ENCODE data around the gene IVL. TPM values are rescaled to one million over a fixed set of nuclear protein-coding genes. Genes with fewer than 3 reads are reported as not detected.

Gene IVL
- polyA plus RNA-seq, 1 donor: not detected

DNA sequence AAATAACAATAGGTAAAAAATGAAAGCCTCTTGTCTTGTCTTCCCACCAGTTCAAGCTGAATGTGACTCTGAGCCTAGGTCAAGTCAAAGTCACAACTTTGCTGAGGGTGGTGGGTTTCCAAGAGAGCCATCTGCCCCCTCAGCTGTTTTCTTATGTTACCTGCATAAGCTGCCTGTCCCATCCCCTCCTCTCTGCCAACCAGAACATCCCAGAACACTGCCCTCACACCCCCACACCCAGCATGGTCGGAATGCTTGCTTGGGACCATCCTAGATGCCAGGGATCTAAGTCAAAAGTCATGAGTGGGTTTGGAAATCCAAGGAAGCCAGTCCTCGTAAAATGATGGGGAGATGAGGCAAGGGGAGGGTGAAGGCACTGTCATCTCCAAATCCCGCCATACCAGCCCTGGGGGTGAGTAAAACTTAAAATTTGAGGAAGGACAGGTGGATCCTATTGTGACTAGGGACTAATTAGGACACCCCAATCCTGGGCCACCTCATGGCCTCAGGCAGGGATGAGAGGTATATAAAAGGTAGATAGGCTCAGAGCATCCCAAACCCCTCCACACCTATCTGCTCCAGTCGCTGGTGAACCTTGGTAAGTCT is 38.4 kb downstream of the IVL start, which contains the start of gene SPRR5:
Gene SPRR5, plus strand, starts transcription at position 556 of the 606 bp plus-strand sequence. CDS start 1,349 bp downstream, outside the sequence.
- H3K4me1 ChIP-seq (ENCODE audit: control insufficient read depth, insufficient read depth, low read length): no peaks in the 10 kb centered on the region
- H3K9me3 ChIP-seq (ENCODE audit: control insufficient read depth, low read depth, low read length): no peaks in the 10 kb centered on the region
- no peak within 1 kb of the TSS for H3K4me3 ChIP-seq (ENCODE audit: low read length)
- no peaks in the 10 kb centered on the region for H3K36me3 ChIP-seq (ENCODE audit: control insufficient read depth, insufficient read depth, low read length)
- no CpG with 5 or more reads among the region's 4 CpGs for WGBS (ENCODE audit: insufficient coverage, low lambda C conversion rate)
- no peak for DNase-seq
- H3K27me3 ChIP-seq (ENCODE audit: control insufficient read depth, insufficient read depth, low read length): peaks cover 3% of the 10 kb centered on the region
- no peak within 1 kb of the TSS for H3K27ac ChIP-seq (ENCODE audit: low read length)

DNA sequence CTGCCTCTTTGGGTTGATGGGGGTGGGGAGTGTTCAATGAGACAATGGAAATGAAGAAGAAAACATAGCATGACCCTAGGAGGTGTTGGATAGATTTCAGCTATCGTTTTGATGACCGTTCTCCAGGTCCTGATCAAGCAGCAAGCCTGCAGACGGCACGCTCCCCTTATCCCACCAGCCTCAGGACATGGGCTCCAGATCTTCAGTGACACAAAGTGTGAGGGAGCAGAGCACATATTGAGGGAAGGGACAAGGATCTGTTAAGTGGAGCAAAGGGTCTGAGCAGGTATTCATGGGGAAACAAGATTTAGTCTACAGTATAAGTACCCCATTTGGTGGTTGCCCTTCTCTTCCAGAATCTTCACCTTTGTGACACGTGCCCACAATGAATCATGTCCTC is 43.4 kb downstream of the IVL start:
- no peaks in the 10 kb centered on the region for H3K9me3 ChIP-seq (ENCODE audit: control insufficient read depth, low read depth, low read length)
- peaks cover 3% of the 10 kb centered on the region for H3K27me3 ChIP-seq (ENCODE audit: control insufficient read depth, insufficient read depth, low read length)
- no CpG with 5 or more reads among the region's 5 CpGs for WGBS (ENCODE audit: insufficient coverage, low lambda C conversion rate)
- DNase-seq: no peak
- no peak overlapping the region for H3K27ac ChIP-seq (ENCODE audit: low read length)
- H3K4me3 ChIP-seq (ENCODE audit: low read length): no peak overlapping the region
- no peaks in the 10 kb centered on the region for H3K36me3 ChIP-seq (ENCODE audit: control insufficient read depth, insufficient read depth, low read length)
- no peaks in the 10 kb centered on the region for H3K4me1 ChIP-seq (ENCODE audit: control insufficient read depth, insufficient read depth, low read length)

DNA sequence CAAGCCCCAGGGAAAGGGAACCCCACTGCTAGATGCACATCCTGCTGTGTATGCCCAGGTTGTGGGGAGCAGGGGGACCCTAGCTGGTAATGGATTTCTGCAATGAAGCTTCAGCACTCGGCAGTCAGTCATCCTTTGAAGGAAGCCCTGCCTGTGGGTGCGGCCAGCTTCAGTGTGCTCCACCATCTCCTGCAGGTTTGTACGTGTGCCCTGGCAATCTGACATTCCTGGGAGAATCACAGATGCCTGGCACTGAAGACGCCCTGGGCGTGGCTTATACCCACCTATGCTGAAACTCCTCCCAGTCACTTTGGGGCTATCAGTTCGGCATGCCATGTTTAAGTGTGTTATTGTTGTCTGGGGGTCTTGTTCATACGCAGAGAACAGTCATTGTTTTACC is 45.4 kb downstream of the IVL start:
- no peaks in the 10 kb centered on the region for H3K9me3 ChIP-seq (ENCODE audit: control insufficient read depth, low read depth, low read length)
- no CpG with 5 or more reads among the region's 7 CpGs for WGBS (ENCODE audit: insufficient coverage, low lambda C conversion rate)
- DNase-seq: no peak
- no peaks in the 10 kb centered on the region for H3K4me1 ChIP-seq (ENCODE audit: control insufficient read depth, insufficient read depth, low read length)
- H3K4me3 ChIP-seq (ENCODE audit: low read length): no peak overlapping the region
- H3K27me3 ChIP-seq (ENCODE audit: control insufficient read depth, insufficient read depth, low read length): peaks cover 3% of the 10 kb centered on the region
- H3K27ac ChIP-seq (ENCODE audit: low read length): no peak overlapping the region
- no peaks in the 10 kb centered on the region for H3K36me3 ChIP-seq (ENCODE audit: control insufficient read depth, insufficient read depth, low read length)

DNA sequence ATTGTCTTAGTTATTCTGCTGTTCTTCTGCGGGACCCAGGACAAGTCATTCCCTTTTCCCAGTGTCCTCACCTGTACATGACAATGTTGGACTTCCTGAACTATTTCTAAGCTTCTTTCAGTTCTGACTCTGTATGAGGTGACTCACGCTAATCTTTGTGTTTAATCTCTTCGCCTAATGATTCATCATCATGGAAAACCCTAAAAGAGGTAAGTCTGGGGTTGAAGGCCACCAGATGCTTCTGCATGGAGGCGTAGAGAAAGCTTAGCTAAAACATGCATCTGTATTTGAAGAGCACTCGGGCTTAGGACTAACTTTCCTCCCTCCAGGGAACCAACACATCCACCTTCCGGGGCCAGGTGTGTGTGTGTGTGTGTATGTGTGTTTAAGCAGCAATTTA is 46.1 kb downstream of the IVL start:
- H3K4me3 ChIP-seq (ENCODE audit: low read length): no peak overlapping the region

DNA sequence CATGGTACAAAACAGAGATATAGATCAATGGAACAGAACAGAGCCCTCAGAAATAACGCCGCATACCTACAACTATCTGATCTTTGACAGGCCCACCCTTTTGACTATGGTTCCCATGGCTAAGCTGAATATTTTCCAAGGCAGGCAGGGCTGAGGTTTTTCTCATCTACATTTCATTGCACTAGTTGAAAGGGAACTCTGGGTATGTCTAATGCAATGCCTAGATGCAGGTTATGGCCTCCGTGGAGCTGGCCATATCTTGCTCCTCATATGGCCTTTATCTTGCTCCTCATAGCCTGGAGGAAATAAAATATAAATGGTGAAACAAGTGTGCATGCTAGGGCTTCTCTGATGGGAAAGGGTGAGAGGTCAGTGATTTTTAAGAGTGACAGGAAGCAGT is 49.2 kb downstream of the IVL start:
- Histone ChIP-seq H3K27me3 (ENCODE audit: control insufficient read depth, insufficient read depth, low read length) (no peaks in the 10 kb centered on the region), H3K4me1 (ENCODE audit: control insufficient read depth, insufficient read depth, low read length) (no peaks in the 10 kb centered on the region), H3K9me3 (ENCODE audit: control insufficient read depth, low read depth, low read length) (no peaks in the 10 kb centered on the region), H3K27ac (ENCODE audit: low read length) (no peak overlapping the region), H3K36me3 (ENCODE audit: control insufficient read depth, insufficient read depth, low read length) (no peaks in the 10 kb centered on the region), H3K4me3 (ENCODE audit: low read length) (no peak overlapping the region)
- DNase-seq: no peak
- no CpG with 5 or more reads among the region's 3 CpGs for WGBS (ENCODE audit: insufficient coverage, low lambda C conversion rate)

More for the DNA sequence above, 46.1 kb downstream of the IVL start:
- no peaks in the 10 kb centered on the region for H3K36me3 ChIP-seq (ENCODE audit: control insufficient read depth, insufficient read depth, low read length)
- DNase-seq: no peak
- H3K4me1 ChIP-seq (ENCODE audit: control insufficient read depth, insufficient read depth, low read length): no peaks in the 10 kb centered on the region
- H3K27ac ChIP-seq (ENCODE audit: low read length): no peak overlapping the region
- no CpG with 5 or more reads among the region's 6 CpGs for WGBS (ENCODE audit: insufficient coverage, low lambda C conversion rate)
- peaks cover 3% of the 10 kb centered on the region for H3K27me3 ChIP-seq (ENCODE audit: control insufficient read depth, insufficient read depth, low read length)
- H3K9me3 ChIP-seq (ENCODE audit: control insufficient read depth, low read depth, low read length): no peaks in the 10 kb centered on the region

DNA sequence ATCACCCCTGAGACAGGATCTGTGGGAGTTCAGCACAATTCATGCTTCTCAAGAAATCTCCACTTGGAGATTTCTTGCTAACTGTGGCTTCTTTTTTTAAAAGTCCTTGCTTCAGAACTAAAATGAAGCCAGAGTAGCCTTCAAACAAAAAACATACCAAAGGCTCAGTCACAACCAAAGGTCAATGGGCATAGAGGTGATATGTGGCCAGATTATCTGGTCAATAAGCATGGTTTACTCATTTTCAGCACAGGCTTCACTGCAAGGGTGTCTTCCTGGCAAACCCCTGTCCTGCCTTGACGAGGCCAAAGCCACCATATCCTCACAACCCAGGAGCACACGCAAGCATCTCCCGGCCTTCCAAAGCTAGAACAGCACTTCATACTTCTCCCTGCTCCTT is 50.9 kb downstream of the IVL start:
- Histone ChIP-seq H3K4me3 (ENCODE audit: low read length) (no peak overlapping the region), H3K27ac (ENCODE audit: low read length) (no peak overlapping the region), H3K4me1 (ENCODE audit: control insufficient read depth, insufficient read depth, low read length) (no peaks in the 10 kb centered on the region), H3K9me3 (ENCODE audit: control insufficient read depth, low read depth, low read length) (no peaks in the 10 kb centered on the region), H3K27me3 (ENCODE audit: control insufficient read depth, insufficient read depth, low read length) (no peaks in the 10 kb centered on the region), H3K36me3 (ENCODE audit: control insufficient read depth, insufficient read depth, low read length) (no peaks in the 10 kb centered on the region)
- no CpG with 5 or more reads among the region's 3 CpGs for WGBS (ENCODE audit: insufficient coverage, low lambda C conversion rate)
- DNase-seq: no peak

DNA sequence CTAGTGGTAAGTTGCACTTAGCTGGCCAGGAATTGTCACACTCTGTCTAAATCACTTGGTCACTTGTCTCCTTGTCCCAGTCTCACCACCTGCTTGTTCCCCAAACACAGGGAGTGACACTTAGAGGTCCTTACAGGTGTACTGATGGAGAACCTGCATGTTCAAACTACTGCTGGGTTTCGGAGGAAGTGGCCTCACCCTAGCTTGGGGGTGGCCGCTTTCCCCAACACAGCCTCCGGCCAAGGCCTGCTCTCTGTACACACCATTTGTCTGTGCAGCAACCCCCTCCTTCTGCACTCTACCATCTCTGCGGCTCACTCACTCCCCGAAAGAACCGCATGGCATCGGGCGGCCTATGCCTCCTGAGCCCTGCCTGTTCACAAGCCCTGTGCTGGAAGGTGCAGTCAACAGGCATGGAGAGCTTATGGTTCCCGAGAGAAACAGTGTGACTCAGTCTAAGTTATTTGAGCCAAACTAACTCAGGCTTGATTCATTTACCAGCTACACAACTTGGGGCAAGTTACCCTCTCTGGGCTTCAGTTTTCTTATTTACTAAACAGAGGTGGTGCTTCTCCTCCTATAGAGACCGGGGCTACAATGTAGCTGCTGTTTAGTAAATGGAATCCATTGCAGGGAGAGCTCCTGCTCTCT is 51.6 kb downstream of the IVL start:
- Histone ChIP-seq H3K36me3 (ENCODE audit: control insufficient read depth, insufficient read depth, low read length) (no peaks in the 10 kb centered on the region), H3K27me3 (ENCODE audit: control insufficient read depth, insufficient read depth, low read length) (no peaks in the 10 kb centered on the region), H3K4me1 (ENCODE audit: control insufficient read depth, insufficient read depth, low read length) (no peaks in the 10 kb centered on the region), H3K27ac (ENCODE audit: low read length) (no peak overlapping the region), H3K9me3 (ENCODE audit: control insufficient read depth, low read depth, low read length) (no peaks in the 10 kb centered on the region), H3K4me3 (ENCODE audit: low read length) (no peak overlapping the region)
- no peak for DNase-seq
- WGBS (ENCODE audit: insufficient coverage, low lambda C conversion rate): no CpG with 5 or more reads among the region's 10 CpGs

DNA sequence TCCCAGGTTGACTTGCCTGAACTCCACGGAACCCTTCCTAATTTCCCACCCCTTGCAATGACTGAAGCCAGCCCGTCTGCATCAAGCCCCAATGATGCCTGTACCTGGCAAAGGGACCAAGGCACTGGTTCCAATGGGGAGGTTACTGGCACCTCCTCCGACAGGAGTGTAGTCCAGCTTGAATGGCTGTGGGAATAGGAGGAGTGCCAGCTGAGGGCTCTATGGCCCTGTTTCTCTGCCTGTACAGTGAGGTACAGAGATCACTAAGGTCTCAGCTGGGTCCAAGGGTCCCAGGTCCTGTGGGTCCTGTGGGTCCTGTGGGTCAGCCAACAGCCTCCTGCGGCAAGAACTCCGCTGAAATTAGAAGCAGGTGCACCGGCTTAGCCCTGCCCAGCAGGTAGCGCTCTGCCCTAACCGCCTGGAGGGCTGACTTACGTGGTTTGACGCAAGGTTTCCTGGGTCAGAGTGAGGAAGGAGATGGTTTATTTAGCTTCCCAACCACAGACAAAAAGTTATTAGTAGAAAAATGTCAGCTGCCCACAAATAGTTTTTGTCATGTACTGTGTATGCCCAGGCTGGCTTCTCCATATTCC is 52.2 kb downstream of the IVL start:
- whole genome bisulfite sequencing (ENCODE audit: insufficient coverage, low lambda C conversion rate): no CpG with 5 or more reads among the region's 10 CpGs
- no peaks in the 10 kb centered on the region for H3K36me3 ChIP-seq (ENCODE audit: control insufficient read depth, insufficient read depth, low read length)
- no peak for DNase-seq

More for the DNA sequence above, 52.2 kb downstream of the IVL start:
- no peaks in the 10 kb centered on the region for H3K9me3 ChIP-seq (ENCODE audit: control insufficient read depth, low read depth, low read length)
- H3K27me3 ChIP-seq (ENCODE audit: control insufficient read depth, insufficient read depth, low read length): no peaks in the 10 kb centered on the region
- H3K4me3 ChIP-seq (ENCODE audit: low read length): no peak overlapping the region
- no peak overlapping the region for H3K27ac ChIP-seq (ENCODE audit: low read length)
- no peaks in the 10 kb centered on the region for H3K4me1 ChIP-seq (ENCODE audit: control insufficient read depth, insufficient read depth, low read length)

Other genes starting within 250 kb of the IVL start
- not detected for gene LCE2D, start 245.2 kb upstream of the IVL start, polyA plus RNA-seq
- gene LCE2C, start 233.3 kb upstream of the IVL start, polyA plus RNA-seq: not detected
- not detected for gene LCE2B, start 222.4 kb upstream of the IVL start, polyA plus RNA-seq
- gene LCE2A, start 210.2 kb upstream of the IVL start, polyA plus RNA-seq: not detected
- gene LCE4A, start 200.4 kb upstream of the IVL start, polyA plus RNA-seq: not detected
- gene KPRP, start 150.5 kb upstream of the IVL start, polyA plus RNA-seq: not detected
- not detected for gene LCE1F, start 133.4 kb upstream of the IVL start, polyA plus RNA-seq
- not detected for gene LCE1E, start 122.3 kb upstream of the IVL start, polyA plus RNA-seq
- not detected for gene LCE1D, start 111.8 kb upstream of the IVL start, polyA plus RNA-seq
- gene LCE1C, start 101.9 kb upstream of the IVL start, polyA plus RNA-seq: not detected
- gene LCE1B, start 96.6 kb upstream of the IVL start, polyA plus RNA-seq: not detected
- not detected for gene LCE1A, start 81.1 kb upstream of the IVL start, polyA plus RNA-seq
- gene LCE6A, start 65.7 kb upstream of the IVL start, polyA plus RNA-seq: not detected
- gene LCE7A, start 48.5 kb upstream of the IVL start, polyA plus RNA-seq: not detected
- not detected for gene SMCP, start 30.2 kb upstream of the IVL start, polyA plus RNA-seq
- gene SPRR5, start 38.7 kb downstream of the IVL start, polyA plus RNA-seq: not detected
- gene SPRR4, start 62.1 kb downstream of the IVL start, polyA plus RNA-seq: not detected
- not detected for gene SPRR1A, start 75.5 kb downstream of the IVL start, polyA plus RNA-seq
- not detected for gene SPRR3, start 93.2 kb downstream of the IVL start, polyA plus RNA-seq
- not detected for gene SPRR1B, start 122.7 kb downstream of the IVL start, polyA plus RNA-seq
- gene SPRR2D, start 132.6 kb downstream of the IVL start, polyA plus RNA-seq: not detected
- not detected for gene SPRR2A, start 149.0 kb downstream of the IVL start, polyA plus RNA-seq
- not detected for gene SPRR2B, start 163.1 kb downstream of the IVL start, polyA plus RNA-seq
- not detected for gene SPRR2E, start 186.0 kb downstream of the IVL start, polyA plus RNA-seq
- 1.3 TPM for gene SPRR2F, start 205.0 kb downstream of the IVL start, polyA plus RNA-seq
- gene SPRR2G, start 242.3 kb downstream of the IVL start, polyA plus RNA-seq: not detected

Measured in large intestine (tissue), 3 donors.